GM19467 (cell line): ENCODE measurements around the gene BIRC5.
"Not testable (repeated sequence)": the region's sequence is repeated elsewhere in the genome, so short reads cannot be mapped to it uniquely, and the experiment has no call there.

Experiments used
- ATAC-seq: cut with Tn5 transposase; IDR thresholded peaks from one replicate; pipeline ENCODE4 v1.9.1; 2021; ENCODE audit warnings: mild to moderate bottlenecking, moderate library complexity; ENCODE audit not compliant: unreplicated experiment

Gene BIRC5

DNA sequence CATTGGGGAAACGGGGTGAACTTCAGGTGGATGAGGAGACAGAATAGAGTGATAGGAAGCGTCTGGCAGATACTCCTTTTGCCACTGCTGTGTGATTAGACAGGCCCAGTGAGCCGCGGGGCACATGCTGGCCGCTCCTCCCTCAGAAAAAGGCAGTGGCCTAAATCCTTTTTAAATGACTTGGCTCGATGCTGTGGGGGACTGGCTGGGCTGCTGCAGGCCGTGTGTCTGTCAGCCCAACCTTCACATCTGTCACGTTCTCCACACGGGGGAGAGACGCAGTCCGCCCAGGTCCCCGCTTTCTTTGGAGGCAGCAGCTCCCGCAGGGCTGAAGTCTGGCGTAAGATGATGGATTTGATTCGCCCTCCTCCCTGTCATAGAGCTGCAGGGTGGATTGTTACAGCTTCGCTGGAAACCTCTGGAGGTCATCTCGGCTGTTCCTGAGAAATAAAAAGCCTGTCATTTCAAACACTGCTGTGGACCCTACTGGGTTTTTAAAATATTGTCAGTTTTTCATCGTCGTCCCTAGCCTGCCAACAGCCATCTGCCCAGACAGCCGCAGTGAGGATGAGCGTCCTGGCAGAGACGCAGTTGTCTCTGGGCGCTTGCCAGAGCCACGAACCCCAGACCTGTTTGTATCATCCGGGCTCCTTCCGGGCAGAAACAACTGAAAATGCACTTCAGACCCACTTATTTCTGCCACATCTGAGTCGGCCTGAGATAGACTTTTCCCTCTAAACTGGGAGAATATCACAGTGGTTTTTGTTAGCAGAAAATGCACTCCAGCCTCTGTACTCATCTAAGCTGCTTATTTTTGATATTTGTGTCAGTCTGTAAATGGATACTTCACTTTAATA is 10.4 kb downstream of the BIRC5 start:
- ATAC-seq, result no peak

DNA sequence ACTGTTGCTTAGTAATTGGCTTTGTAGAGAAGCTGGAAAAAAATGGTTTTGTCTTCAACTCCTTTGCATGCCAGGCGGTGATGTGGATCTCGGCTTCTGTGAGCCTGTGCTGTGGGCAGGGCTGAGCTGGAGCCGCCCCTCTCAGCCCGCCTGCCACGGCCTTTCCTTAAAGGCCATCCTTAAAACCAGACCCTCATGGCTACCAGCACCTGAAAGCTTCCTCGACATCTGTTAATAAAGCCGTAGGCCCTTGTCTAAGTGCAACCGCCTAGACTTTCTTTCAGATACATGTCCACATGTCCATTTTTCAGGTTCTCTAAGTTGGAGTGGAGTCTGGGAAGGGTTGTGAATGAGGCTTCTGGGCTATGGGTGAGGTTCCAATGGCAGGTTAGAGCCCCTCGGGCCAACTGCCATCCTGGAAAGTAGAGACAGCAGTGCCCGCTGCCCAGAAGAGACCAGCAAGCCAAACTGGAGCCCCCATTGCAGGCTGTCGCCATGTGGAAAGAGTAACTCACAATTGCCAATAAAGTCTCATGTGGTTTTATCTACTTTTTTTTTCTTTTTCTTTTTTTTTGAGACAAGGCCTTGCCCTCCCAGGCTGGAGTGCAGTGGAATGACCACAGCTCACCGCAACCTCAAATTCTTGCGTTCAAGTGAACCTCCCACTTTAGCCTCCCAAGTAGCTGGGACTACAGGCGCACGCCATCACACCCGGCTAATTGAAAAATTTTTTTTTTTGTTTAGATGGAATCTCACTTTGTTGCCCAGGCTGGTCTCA is 11.2 kb downstream of the BIRC5 start:
- ATAC-seq, result no peak

DNA sequence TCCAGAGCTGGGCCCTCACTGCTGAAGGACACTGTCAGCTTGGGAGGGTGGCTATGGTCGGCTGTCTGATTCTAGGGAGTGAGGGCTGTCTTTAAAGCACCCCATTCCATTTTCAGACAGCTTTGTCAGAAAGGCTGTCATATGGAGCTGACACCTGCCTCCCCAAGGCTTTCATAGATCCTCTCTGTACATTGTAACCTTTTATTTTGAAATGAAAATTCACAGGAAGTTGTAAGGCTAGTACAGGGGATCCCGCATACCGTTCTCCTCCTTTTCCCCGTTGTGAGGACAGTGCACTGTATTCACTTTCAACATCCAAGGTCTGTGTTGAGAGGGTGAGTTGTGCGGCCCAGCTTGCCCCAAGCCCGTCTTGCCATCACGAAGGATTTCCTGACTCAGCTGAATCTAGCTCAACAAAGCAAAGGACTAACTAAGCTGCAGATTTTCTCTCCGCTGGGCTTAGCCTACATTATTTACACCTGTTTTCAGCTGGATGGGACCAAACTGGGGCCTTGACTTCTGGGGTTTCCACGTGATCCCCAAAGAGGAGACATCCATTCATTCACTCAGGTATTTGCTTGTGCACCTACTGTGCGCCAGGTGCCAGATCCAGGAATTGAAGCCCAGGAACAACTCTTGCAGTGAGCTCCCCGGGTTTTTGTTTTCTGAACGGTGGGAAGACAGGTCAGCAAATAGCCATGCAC is 12.2 kb downstream of the BIRC5 start:
- no peak for ATAC-seq

DNA sequence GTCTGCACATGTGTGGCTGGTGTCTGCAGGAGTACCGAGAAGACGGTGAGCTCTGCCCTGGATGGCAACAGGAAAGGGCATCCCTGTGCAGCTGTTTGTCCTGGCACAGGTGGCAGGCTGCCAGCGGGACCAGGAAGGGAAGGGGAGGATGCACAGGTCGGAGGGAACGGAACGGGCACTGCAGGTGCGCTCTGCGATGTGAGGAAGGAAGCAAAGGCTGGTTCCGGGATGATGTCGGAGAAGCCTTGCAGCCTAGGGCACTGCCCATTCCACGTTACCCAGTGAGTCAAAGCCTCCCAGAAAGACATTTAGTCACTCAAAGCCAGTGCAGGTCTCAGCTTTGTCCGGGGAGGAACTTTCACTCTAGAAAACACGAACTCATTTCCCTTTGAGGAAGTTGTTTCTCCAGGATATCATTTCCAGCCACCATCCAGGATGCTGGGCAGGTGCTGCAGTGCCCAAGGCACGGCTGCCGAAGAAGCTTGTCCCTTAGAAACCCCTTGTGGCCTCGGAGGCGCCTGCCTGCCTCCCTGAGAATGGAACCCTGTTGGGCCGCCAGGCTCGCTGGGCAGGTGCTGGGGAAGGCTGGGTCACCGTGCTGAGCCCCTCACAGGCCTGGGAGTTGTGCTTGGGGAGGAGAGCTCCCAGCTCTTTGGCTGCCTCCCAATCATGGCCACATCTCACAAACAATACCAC is 12.9 kb downstream of the BIRC5 start:
- no peak for ATAC-seq

DNA sequence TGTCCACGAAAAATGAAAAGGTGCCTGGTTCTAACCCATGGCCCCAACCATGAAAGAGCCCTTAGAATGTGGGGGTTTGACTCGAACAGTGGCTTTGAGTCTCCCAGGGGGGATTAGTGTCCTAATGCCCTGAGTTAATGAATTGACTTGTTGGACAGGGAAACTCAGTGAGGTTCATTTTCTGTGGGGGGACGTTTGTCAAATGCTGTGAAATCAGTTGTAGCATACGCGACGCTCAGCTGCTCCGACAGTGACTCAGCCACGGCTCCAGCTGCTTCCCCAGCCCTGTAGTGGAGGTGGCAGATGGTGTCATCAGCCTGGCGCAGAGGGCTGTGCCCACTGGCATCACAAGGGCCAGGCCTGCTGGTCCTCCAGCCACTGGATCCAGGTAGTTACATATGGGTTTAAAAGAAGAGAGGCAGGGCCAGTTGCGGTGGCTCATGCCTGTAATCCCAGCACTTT is 13.4 kb downstream of the BIRC5 start:
- ATAC-seq, result no peak

DNA sequence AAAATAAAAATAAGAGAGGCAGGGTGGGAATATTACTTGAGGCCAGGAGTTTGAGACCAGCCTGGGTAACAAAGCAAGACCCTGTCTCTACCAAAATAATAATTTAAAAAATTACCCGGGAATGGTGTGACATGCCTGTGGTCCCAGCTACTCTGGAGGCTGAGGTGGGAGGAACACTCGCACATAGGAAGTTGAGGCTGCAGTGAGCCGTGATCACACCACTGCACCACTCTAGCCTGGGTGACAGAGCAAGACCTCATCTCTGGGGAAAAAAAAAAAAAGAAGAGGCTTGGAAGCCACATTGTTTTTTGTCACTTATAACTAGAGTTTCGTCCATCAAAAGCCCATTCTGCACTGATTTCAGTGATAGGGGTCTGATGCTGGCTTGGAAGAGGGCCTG is 14.1 kb downstream of the BIRC5 start:
- no peak for ATAC-seq

DNA sequence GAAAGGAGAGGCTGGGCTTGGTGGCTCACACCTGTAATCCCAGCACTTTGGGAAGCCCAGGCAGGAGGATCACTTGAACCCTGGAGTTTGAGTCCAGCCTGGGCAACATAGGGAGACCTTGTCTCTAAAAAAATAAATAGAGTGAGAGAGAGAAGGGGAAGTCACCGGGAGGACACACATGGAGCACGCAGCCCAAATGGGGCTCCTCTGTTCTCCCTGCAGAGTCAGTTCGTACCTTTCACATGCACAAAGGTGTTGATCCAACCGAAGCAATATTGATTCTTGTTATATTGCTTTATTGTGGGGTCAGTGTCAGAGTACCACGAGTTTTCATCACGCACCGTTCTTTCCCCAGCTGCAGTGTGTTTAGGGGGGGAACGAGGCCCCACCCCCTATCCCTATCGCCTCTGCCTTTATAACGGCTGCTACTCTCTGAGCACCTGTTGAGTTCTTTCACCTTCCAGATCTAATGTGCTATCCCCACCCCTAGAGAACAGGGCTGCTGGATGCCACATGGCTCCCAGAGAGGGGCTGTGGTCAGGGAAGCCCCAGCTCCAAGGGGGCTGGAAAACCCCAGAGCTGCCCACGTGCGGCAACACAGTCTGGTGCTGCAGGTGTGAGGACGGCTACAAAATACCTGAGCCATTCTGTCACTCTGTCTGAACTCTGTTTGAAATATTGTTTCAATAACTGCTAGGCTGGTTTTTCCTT is 16.4 kb downstream of the BIRC5 start:
- no peak for ATAC-seq

DNA sequence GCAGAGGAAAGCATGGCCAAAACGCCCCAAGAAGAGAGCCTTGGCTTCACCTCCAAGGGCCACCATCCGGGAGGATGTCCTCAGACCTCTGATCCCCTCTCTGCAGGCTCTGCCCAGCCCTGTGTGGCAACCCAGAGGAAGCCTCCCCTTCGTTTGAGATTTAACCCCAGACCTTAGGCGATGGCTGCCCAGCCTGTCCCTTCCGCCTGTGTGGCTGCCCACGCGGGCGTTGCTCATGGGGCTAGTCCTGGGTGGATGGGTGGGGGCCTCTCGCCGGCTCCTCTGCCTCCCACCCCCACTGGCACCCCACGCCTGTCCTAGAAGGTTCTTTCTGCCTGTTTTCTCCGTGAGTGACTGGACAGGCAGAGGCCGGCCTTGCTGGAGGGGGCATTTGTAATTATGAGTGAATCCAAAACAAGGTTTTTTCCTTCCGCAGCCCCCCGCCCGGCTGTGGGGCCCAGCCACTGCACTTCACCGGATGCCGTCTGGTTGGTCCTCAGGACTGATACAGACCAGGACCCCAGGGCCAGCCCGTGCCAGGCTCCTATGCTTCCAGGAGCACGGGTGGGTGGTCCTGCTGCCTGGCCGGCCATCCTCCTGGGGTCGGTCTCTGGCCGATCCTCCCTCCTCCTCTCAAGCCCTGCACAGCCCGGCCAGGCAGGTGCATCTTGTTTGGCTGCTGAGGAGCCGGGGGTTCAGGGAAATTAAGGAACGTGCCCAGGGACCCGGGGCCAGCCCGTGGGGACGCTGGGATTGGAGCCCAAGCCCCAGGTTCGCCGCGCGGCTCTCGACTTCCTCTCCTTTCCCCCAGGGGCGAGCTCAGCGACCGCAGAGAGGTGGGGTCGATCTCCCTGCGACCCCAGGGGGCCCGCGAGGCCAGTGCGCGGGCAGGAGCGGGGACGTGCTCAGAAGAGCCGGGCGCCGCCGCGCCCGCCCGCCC is 17.2 kb downstream of the BIRC5 start, which contains the start of gene TMEM235:
TMEM235 (plus strand) TSS at position 636 of the 940 bp plus-strand sequence. CDS start 393 bp downstream, outside the sequence.
- ATAC-seq, result no peak

DNA sequence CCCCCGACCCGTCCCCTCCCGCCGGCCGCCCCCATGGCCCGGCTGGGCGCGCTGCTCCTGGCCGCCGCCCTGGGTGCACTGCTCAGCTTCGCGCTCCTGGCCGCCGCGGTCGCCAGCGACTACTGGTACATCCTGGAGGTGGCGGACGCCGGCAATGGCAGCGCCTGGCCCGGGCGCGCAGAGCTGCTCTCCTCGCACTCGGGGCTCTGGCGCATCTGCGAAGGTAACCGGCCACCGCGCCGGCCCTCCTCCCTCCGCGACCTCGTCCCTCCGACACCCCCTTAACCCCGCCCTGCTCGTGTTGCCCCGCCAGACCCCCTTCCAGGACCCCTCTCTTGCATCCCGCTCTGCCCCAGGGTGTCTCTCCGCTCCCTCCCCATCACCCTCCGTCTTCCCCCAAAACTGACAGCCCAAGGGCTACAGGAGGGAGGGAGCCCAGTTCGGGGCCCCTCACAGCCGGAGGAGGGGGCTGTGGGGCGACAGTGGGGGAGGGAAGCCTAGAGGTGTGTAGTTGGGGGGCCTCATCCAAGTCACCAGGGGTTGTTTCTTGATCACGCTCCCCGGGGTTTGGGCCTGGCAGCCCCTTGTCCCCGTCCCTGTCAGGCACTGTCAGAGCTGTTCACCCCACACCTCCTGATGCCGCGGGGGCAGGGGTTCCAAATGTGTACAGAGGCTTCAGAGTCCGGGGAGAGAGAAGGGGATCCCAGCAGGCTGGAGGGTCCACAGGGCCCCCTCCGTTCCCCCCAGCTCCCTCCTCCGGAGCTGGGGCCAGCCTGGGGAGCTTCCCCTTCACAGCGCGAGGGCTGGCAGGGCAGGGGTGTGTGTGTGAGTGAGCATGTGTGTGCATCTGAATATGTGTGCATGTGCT is 18.2 kb downstream of the BIRC5 start:
- ATAC-seq, result no peak

DNA sequence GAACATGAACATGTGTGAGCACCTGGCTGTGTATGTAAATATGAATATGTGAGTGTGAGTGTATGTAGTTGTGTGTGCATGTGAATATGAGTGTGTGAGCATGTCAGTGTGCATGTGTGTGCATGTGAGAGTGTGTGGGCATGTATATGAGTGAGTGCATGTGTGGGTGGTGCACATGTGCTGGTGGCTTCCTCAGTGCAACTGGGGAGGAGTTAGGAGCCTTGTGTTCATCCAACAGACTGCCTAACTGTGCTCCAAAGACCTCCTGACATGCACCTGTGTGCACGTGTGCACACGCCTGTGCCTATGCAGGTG is 18.8 kb downstream of the BIRC5 start:
- no peak for ATAC-seq

DNA sequence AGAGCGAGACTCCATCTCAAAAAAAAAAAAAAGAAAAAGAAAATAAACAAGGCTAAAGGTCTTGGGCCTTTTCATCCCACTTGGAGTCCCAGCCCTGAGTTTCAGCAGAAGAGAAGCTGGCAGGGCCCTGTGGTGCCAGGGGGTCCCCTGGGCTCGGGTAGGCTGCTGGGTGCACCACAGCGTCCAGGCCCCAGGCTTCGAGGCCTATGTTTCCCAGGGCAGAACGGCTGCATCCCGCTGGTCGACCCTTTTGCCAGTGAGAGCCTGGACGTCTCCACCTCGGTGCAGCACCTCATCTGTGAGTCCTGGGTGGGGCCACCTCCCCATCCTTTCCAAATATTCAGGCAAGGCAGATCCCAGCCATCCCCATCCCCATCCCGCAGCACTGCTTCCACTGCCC is 19.6 kb downstream of the BIRC5 start:
- no peak for ATAC-seq

DNA sequence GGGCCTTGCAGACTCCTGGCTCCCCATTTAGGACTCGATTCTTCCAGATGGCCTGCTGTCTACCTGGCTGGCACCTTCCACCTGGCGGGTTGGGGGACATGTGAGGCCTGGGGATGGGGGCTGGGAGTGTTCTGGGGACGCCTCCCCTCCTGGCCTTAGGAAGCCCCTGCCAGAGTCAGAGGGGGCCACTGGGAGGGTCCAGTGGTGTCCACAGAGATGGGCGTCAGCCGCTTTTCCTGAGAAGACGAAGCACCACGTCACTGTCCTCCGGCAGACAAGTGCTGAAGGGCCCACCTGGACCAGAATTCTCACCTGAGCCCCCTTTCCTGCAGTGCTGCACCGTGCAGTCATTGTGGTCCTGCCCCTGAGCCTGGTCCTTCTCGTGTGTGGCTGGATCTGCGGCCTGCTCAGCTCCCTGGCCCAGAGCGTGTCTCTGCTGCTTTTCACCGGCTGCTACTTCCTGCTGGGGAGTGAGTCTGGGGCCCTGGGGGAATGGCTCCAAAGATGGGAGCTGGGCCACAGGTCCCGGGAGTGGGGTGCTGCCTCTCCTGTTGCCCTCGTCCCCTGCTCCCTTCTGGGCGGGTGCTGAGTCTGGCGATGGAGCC is 20.3 kb downstream of the BIRC5 start:
- no peak for ATAC-seq

DNA sequence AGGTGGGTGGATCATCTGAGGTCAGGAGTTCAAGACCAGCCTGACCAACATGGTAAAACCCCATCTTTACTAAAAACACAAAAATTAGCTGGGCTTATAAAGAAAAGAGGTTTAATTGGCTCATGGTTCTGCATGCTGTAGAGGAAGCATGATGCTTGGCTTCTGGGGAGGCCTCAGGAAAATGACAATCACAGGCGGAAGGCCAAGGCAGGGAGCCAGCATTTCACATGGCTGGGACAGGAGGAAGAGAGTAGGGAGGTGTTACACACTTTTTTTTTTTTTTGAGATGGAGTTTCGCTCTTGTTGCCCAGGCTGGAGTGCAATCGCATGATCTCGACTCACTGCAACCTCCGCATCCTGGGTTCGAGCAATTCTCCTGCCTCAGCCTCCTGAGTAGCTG is 21.0 kb downstream of the BIRC5 start:
- not testable (repeated sequence) for ATAC-seq

DNA sequence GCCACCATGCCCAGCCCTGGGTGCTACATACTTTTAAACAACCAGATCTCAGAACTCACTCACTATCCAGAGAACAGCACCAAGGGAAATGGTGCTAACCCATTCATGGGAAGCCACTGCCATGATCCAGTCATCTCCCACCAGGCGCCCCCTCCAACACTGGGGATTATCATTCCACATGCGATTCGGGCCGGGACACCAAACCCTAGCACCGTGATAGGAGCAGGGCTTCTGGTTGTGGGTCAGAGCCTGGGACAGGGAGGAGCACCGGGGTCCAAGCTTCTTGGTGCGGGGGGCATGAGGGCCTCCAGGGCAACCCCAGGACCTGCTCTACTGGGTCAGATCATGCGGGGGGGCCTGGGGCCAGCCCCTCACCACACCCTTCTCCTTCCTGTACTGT is 21.8 kb downstream of the BIRC5 start:
- no peak for ATAC-seq

DNA sequence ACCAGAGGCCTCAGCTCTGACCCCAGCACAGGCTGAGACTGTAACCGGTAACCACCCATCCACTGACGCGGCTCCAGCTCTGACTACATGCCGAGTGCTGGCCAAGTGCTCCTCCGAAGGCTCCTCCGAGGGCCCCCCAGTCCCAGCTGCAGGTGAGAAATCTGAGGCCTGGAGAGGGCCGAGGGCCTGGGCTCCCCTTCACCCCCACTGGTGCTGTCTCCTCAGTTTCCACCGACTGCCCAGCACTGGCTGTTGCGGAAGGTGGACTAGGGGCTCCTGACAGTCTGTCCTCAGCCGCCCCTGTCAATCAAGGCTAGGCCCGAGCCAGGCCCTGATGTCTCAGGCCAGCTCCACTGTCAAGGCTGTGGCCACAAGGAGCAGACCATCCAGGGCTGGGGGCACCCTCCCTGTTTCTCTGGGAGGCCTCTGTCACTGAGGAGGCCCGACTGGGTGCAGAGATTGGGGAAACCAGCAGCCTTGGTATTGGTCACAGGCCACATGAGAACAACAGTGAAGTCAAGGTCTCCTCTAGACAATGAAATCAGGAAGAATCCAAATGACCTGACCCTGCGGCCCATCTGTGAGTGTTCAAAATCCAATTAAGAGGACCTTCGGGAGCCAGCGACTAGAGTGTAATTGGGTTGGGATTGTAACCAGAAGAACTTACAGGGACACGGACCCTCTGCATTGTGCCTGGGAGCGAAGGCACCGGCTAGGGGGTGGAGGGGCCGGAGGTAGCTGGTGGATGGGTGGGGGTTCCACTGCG is 22.5 kb downstream of the BIRC5 start:
- ATAC-seq, result no peak

DNA sequence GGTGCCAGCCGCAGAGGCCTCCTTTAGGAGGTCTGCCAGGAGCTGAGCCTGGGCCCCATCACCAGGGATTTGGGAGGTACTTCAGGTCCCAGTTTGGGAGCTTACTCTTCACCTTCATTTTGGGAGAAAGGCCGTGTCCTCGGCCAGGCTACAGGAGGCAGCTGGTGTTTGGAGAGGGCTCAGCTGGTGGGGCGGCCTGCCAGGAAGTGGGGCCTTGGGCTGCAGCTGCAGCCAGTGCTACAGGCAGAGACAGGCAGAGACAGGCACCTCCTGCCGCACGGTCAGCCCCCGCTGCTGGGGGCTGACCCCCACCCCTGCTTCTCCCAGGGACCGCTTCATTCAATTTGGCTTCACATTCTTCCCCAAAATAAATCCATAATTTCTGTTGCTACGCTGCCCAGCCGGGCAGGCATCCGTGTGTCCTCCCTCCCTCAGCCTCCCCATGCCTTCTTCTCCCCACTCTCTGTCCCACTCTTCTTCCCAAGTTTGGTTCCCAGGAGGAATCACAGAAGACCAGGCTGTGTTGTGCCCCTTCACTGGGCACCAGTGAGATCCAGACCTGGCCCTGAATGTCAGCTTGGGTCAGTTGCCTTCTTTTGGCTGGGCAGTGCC is 23.5 kb downstream of the BIRC5 start:
- ATAC-seq, result no peak
